Esophagus squamous epithelium (tissue), 4 donors: ENCODE data around the gene PDSS2.

Experiments
- CTCF ChIP-seq, 6 experiments: fragments of 450-650 bp in 4 of 6; fragments of 200-600 bp in 2 of 6; sonication (generic) in 2 of 6; IDR thresholded peaks; one replicate each; pipeline ENCODE4 v1.5.1; 2016 to 2019; ENCODE audit warnings: antibody characterized with exemption in 6 of 6, mild to moderate bottlenecking in 4 of 6, moderate library complexity in 4 of 6
- POLR2A ChIP-seq, 4 donors: fragments of 450-650 bp; IDR thresholded peaks; one replicate each; pipeline ENCODE4 v1.6.1; 2017; ENCODE audit warnings: antibody characterized with exemption in 4 of 4, mild to moderate bottlenecking in 4 of 4, moderate library complexity in 3 of 4

DNA sequence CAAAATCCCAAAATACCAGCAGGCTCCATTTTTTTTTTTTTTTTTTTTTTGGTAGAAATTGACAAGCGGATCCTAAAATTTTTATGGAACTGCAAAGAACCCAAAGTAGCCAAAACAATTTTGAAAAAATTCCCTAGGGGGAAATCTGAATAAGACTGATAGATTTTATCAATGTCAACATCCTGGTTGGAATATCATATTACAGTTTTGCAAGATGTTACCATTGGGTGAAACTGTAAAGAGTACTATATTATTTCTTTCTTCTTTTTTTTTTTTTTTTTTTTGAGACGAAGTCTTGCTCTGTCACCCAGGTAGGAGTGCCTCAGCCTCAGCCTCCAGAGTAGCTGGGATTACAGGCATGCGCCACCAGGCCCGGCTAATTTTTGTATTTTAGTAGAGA is 314.7 kb downstream of the PDSS2 start:
- TF ChIP-seq CTCF (IDR thresholded peaks at IDR 0.05), result no peak
- no peak for TF ChIP-seq POLR2A (IDR thresholded peaks at IDR 0.05)
